SK-N-MC (cell line): ENCODE data around the gene GGT1.
"Not testable (repeated sequence)": the region's sequence is repeated elsewhere in the genome, so short reads cannot be mapped to it uniquely, and the experiment has no call there.

Experiments used
- EZH2 ChIP-seq: fragments of 200-600 bp; sonication (generic); IDR thresholded peaks from one replicate; pipeline ENCODE4 v1.6.1; 2017; ENCODE audit warnings: antibody characterized with exemption
- FOXP2 ChIP-seq: optimal IDR thresholded peaks from 2 replicates; pipeline ENCODE3; 2011; ENCODE audit warnings: mild to moderate bottlenecking, moderate library complexity; ENCODE audit not compliant: insufficient read depth; ENCODE audit errors: extremely low read length, control extremely low read depth
- POLR2AphosphoS5 ChIP-seq: IDR thresholded peaks from 2 replicates; pipeline ENCODE4 v1.6.1; 2012; ENCODE audit warnings: mild to moderate bottlenecking, low read depth, low read length, borderline replicate concordance

DNA sequence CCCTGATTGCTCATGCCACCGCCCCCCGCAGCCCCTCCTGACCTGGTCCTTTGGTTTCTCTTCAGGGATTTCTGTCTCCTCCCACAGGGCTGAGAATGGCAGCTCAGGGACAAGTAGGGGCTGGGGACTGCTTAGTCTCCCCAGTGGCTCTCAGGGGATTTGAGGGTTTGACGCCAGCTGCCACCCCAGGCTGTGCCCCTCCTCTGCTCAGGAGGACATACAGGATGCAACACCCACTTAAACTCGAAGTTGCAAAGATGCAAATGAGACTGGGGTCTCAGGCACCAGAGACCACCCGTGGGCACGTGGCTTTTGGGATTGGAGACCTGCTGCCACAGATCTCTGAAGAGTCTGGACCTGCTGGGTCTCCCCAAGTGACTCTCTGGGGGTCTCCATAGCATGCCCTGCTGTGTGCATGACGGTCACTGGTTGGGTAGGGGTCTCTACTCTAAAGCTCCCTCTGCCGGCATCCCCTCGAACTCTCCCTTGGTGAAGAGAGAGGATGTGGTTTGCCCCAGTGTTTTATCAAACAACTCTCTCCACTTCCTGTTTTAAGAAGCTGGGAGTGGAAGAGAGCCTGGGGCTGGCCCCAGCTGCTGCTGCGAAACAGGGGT lies 31.9 kb downstream of the GGT1 start:
- TF ChIP-seq POLR2AphosphoS5, EZH2, FOXP2: not testable (repeated sequence)
